HG03342 (cell line): ENCODE measurements around the gene VMAC.
"Not testable (repeated sequence)": the region's sequence is repeated elsewhere in the genome, so short reads cannot be mapped to it uniquely, and the experiment has no call there.

Source experiments
- ATAC-seq: cut with Tn5 transposase; IDR thresholded peaks from one replicate; pipeline ENCODE4 v1.9.1; 2021; ENCODE audit warnings: mild to moderate bottlenecking, moderate library complexity; ENCODE audit not compliant: unreplicated experiment

The VMAC gene

GRCh38 chr19:5883157-5883873 is 21.4 kb upstream of the VMAC start:
- not testable (repeated sequence) for ATAC-seq

GRCh38 chr19:5884065-5884811 is 20.4 kb upstream of the VMAC start:
- not testable (repeated sequence) for ATAC-seq

GRCh38 chr19:5889288-5889971 is 15.2 kb upstream of the VMAC start:
- no peak for ATAC-seq

GRCh38 chr19:5890099-5890498 is 14.6 kb upstream of the VMAC start:
- ATAC-seq: no peak

- no peak for ATAC-seq
Measured at GRCh38 chr19:5891572-5891937, 13.1 kb upstream of the VMAC start.

- ATAC-seq: no peak
Measured at GRCh38 chr19:5891938-5892771, 12.5 kb upstream of the VMAC start.

- ATAC-seq: no peak
Measured at GRCh38 chr19:5892772-5893275, 11.8 kb upstream of the VMAC start.

- no peak for ATAC-seq
Measured at GRCh38 chr19:5893296-5893903, 11.3 kb upstream of the VMAC start.

GRCh38 chr19:5893907-5894703 is 10.6 kb upstream of the VMAC start:
- no peak for ATAC-seq

- no peak for ATAC-seq
Measured at GRCh38 chr19:5894704-5895349, 9.8 kb upstream of the VMAC start.

GRCh38 chr19:5895409-5895808 is 9.3 kb upstream of the VMAC start:
- no peak for ATAC-seq

- no peak for ATAC-seq
Measured at GRCh38 chr19:5895890-5896289, 8.8 kb upstream of the VMAC start.

GRCh38 chr19:5896365-5897076 is 8.2 kb upstream of the VMAC start:
- ATAC-seq: no peak

GRCh38 chr19:5897189-5897969 is 7.3 kb upstream of the VMAC start:
- no peak for ATAC-seq

- no peak for ATAC-seq
Measured at GRCh38 chr19:5899728-5900526, 4.7 kb upstream of the VMAC start.

- ATAC-seq: no peak
Measured at GRCh38 chr19:5900976-5901375, 3.7 kb upstream of the VMAC start.

GRCh38 chr19:5903056-5903623 is 1.5 kb upstream of the VMAC start:
- no peak for ATAC-seq
